ENCODE results near the gene CHI3L1.

The CHI3L1 gene

GRCh38 chr1:203183828-203184227 is 2.7 kb downstream of the CHI3L1 start:
- no peak for DNase-seq (ENCODE audit: extremely low read depth, low read depth)
- no peak overlapping the region for H3K4me3 ChIP-seq (replicated peaks; ENCODE audit: low read depth, low read length)
- no peak for TF ChIP-seq CTCF (IDR thresholded peaks at IDR 0.05; ENCODE audit: low read depth, low read length, missing control alignments)

- TF ChIP-seq CTCF (IDR thresholded peaks at IDR 0.05; ENCODE audit: low read depth, low read length, missing control alignments), result no peak
- no peak overlapping the region for H3K4me3 ChIP-seq (replicated peaks; ENCODE audit: low read depth, low read length)
- DNase-seq (ENCODE audit: extremely low read depth, low read depth), result no peak
These were observed 4.0 kb downstream of the CHI3L1 start for GRCh38 chr1:203182387-203182953.

- no peak overlapping the region for H3K4me3 ChIP-seq (replicated peaks; ENCODE audit: low read depth, low read length)
- no peak for TF ChIP-seq CTCF (IDR thresholded peaks at IDR 0.05; ENCODE audit: low read depth, low read length, missing control alignments)
- DNase-seq (ENCODE audit: extremely low read depth, low read depth), result no peak
These were observed 4.7 kb downstream of the CHI3L1 start for GRCh38 chr1:203181586-203182386.

- no peak overlapping the region for H3K4me3 ChIP-seq (replicated peaks; ENCODE audit: low read depth, low read length)
- no peak for TF ChIP-seq CTCF (IDR thresholded peaks at IDR 0.05; ENCODE audit: low read depth, low read length, missing control alignments)
- DNase-seq (ENCODE audit: extremely low read depth, low read depth), result no peak
These were observed 5.7 kb downstream of the CHI3L1 start for GRCh38 chr1:203180611-203181330.

GRCh38 chr1:203179667-203180005 is 6.9 kb downstream of the CHI3L1 start:
- no peak overlapping the region for H3K4me3 ChIP-seq (replicated peaks; ENCODE audit: low read depth, low read length)
- DNase-seq (ENCODE audit: extremely low read depth, low read depth), result no peak
- TF ChIP-seq CTCF (IDR thresholded peaks at IDR 0.05; ENCODE audit: low read depth, low read length, missing control alignments), result no peak

GRCh38 chr1:203178821-203179666 is 7.5 kb downstream of the CHI3L1 start:
- no peak for TF ChIP-seq CTCF (IDR thresholded peaks at IDR 0.05; ENCODE audit: low read depth, low read length, missing control alignments)
- no peak for DNase-seq (ENCODE audit: extremely low read depth, low read depth)
- H3K4me3 ChIP-seq (replicated peaks; ENCODE audit: low read depth, low read length), result no peak overlapping the region

Measured in HFF-Myc (cell line).